GM19043 (cell line): Measurements from ENCODE around the gene TOP3A.
A peak's percentile ranks its signal among the peaks of the same experiment; 100 is the strongest.
"Not testable (repeated sequence)": the region's sequence is repeated elsewhere in the genome, so short reads cannot be mapped to it uniquely, and the experiment has no call there.

ENCODE experiments used
- ATAC-seq: cut with Tn5 transposase; IDR thresholded peaks from one replicate; pipeline ENCODE4 v1.9.1; 2021; ENCODE audit warnings: low read depth; ENCODE audit not compliant: unreplicated experiment

TOP3A gene, protein sequence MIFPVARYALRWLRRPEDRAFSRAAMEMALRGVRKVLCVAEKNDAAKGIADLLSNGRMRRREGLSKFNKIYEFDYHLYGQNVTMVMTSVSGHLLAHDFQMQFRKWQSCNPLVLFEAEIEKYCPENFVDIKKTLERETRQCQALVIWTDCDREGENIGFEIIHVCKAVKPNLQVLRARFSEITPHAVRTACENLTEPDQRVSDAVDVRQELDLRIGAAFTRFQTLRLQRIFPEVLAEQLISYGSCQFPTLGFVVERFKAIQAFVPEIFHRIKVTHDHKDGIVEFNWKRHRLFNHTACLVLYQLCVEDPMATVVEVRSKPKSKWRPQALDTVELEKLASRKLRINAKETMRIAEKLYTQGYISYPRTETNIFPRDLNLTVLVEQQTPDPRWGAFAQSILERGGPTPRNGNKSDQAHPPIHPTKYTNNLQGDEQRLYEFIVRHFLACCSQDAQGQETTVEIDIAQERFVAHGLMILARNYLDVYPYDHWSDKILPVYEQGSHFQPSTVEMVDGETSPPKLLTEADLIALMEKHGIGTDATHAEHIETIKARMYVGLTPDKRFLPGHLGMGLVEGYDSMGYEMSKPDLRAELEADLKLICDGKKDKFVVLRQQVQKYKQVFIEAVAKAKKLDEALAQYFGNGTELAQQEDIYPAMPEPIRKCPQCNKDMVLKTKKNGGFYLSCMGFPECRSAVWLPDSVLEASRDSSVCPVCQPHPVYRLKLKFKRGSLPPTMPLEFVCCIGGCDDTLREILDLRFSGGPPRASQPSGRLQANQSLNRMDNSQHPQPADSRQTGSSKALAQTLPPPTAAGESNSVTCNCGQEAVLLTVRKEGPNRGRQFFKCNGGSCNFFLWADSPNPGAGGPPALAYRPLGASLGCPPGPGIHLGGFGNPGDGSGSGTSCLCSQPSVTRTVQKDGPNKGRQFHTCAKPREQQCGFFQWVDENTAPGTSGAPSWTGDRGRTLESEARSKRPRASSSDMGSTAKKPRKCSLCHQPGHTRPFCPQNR

DNA sequence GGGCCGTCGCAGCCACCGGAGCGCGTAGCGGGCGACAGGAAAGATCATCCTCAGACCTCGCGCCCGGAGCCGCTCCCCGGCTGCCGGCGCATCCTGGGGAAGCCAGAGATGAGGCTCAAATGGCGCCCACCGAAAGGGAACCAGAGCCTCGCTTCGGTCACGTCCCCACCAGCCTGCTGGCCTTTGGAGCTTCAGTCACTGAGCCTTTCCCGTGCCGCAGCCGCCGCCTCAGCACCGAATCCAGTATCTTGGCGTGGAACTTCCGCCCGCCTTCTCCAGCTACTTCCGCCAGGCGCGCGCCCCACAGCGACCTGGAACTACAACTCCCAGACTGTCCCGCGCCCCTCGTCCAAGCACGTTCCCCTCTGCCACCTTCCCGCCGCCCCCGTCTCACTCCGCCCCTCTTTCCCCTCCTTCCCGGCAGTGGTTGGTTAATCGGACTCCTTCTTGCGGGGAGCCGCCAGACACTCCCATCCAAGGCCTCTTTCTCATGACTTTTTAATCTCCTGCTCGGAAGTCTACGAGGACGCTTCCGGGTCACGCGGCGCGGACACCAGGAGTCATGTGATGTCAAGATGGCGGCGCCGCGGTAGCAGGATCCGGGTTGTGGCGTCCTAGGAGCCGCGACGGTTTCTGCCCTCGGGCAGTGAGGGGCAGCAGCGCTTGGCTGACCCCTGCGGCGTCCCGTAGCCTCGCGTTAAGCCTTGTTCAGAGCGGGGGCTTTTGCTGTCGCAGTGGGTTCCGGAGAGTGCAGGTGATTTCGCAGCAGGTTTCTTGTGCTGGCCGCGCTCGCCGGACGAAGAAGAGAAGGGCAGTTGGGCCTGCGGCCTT, at the start of gene TOP3A, which contains the start of gene SMCR8:
Gene TOP3A (minus strand): TSS at position 264 of the 831 bp plus-strand sequence. CDS start 216 bp downstream, at position 48.
Gene SMCR8 (plus strand): TSS at position 563 of the 831 bp plus-strand sequence. CDS start 497 bp downstream, outside the sequence.
- peak; percentile 77 for ATAC-seq

DNA sequence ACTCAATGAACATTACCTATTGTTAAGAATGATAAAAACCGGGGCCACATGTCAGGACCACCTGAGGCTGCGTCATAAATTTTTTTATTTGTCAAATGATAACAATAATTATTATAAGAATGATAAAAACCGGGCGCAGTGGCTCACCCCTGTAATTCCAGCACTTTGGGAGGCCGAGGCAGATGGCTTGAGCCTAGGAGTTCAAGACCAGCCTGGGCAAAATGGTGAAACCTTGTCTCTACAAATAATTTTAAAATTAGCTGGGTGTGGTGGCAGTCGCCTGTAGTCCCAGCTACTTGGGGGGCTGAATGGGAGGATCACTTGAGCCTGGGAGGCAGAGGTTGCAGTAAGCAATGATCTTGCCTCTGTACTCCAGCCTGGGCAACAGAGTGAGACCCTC, 49.4 kb upstream of the TOP3A start:
- ATAC-seq: no peak

DNA sequence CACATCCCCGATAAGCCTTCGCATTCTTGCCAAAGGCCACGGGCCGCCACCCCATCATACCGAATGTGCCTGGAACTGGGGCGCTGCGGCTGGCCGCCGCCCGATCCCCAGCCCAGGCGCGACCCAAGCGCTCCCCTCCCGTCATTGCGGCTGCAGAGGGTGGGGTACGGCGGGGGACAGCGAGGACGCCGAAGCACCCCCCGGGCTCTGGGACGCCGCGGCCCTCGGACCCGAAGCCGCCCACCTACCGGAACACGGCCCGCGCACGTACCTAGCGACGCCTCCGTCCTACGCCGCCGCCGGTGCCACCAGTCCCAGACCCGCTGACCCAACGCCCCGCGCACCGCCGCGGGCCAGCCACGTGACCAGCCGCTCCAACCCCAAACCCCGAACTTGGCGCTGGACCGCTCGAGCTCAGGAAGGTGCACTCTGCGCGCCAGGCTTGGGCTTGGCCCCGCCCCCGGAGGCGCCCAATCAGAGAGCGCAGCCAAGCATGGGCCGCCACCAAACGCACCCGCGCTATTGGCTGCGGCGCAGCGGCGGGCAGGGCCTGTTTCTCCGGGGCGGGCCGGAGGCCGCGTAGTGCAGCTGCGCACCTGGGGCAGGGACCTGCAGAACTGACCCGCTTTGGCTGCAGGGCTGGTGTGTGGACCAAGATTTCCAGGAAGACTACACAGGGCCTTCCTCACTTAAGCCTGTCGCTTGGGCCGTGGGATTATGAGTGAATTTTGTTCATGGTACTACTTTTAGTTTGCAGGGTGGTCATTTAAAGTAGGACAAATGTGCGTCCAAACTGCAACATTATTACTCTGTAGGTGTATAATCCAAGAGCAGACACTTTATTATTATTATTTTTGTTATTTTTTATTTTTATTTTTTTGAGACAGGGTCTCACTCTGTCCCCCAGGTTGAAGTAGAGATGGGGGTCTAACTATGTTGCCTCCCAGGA, 48.6 kb upstream of the TOP3A start, which contains the start of gene SHMT1:
Gene SHMT1 (minus strand): TSS at position 450 of the 949 bp plus-strand sequence. CDS start 7,569 bp downstream, outside the sequence.
- peak; percentile 97 for ATAC-seq

DNA sequence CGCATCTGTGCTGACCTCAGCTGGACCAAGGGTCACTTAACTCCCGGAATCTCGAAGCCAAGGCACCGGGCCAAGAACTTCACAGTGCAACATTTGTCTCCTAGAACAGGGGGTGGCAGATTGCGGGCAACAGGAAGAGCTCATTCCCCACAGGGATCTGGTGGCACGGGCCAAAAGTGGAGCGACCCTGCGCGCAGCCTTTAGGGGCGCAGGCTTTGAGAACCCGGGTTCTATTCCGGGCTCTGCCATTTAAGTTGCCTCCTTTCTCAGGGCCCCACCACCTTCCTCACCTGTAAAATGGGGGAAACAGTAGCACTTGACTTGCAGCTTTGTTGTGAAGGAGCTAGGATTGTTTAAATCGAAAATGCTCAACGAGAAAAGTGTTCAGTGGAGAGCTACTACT, 47.9 kb upstream of the TOP3A start:
- no peak for ATAC-seq

DNA sequence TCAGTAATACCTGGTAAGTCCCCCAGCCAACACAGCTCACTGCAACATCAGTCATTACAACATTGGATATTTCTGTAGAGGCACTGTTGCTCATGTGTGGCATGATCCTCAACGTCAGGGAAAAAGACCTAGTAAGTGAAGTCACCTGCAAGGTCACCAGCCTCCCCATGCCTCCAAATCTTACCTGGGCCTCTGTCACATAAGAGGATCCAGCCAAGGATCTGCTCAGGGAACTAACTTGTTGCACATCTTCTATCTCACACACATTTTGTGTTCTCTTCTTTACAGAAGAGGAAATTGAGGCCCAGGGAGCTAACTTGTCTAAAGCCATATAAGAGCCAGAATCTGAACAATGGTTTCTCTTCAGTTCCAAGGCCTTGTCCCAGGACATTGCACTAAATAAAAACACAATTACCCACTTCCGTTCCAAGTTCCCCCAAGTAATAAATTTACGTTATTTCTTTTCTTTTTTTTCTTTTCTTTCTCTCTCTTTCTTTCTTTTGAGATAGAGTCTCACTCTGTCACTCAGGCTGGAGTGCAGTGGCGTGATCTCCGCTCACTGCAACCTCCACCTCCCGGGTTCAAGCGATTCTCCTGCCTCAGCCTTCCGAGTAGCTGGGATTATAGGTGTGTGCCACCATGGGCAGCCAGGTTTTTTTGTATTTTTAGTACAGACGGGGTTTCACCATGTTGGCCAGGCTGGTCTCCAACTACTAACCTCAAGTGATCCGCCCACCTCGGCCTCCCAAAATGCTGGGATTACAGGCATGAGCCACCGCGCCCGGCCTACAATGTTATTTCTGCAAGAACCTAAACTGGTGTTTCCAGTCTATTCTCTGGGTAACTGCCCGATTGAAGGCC, 47.3 kb upstream of the TOP3A start:
- no peak for ATAC-seq

DNA sequence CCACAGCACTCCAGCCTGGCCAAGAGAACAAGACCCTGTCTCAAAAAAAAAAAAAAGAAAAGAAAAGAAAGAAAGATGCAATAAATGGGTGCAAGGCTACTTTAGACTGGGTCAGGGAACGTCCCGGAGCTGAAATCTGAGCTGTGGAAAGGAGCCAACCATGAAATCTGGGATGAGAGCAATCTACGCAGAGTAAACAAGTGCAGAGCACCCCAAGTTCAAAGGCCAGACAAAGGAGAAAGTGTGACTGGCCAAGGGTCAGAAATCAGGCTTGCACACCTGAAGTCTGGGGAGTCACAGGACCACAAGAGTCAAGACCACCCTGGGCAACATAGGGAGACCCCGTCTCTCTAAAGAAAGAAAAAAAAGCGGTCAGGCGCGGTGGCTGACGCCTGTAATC, 45.7 kb upstream of the TOP3A start:
- ATAC-seq: no peak

DNA sequence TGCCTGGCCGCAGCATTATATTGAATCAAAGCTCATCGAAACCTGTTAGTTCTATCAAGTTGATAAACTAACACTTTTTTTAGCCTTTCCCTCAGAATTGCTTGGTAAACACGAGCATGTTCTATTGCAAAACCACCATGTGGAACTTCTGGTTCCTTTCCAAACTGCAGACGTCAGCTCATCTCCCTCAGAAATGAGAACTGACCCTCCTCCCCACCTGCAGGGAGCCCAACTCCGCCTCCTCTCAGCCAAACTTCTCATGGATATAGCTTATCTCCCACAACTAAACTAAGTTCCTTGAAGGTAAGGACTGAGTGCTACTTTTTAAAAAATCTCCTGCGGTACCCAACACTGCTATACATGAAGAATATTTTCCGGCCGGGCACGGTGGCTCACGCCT, 41.8 kb upstream of the TOP3A start:
- ATAC-seq: no peak

DNA sequence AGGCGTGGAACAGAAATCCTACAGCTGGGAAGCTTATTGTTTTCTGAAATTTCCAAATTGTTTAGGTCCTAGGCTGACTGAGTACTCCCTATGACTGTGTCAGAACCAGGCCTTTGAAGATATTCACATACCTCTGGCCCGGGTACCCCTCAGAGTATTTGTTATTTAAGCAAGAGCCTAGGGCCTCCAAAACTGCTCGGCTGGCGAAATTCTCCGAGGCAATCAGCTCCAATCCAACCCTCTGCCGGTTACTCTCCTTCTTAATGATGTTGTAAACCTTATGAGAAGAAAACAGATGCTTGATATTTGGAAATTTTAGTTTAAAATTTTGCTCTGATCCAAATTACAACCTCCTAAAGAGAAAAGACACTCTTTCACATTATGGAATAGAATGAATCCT, 38.7 kb upstream of the TOP3A start:
- ATAC-seq: no peak

DNA sequence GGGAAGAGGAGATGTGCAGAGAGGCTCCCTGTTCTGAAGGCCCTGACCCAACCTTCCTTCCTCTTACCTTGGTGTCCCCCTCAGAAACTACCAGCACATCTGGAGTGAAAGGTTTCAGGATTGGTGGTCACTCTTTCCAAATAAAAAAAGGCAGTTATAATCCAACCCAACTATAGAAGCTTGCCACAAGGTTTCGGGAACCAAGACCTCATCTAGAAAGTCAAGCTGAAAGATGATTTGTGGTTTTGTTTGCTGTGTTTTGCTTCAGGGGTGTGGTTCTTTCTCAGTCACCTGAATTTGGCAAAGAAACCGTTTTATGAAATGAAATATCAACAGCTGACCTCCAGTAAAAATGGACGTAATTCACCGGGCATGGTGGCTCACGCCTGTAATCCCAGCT, 29.2 kb upstream of the TOP3A start:
- no peak for ATAC-seq

DNA sequence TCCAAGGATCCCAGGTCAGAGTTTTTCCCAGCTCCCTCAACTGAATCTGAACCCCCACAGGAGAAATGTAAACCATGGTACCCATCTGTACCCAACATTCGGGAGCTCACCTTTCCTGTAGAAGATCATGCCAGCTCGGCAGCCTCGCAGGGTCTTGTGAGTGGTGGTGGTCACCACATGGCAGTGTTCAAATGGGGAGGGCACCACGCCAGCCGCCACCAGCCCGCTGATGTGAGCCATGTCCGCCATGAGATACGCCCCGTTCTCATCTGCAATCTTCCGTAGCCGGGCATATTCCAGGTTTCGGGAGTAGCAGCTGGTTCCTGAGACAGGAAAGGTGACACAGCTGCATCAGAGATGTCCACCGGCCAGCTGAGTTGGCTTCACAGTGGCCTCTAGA, 25.1 kb upstream of the TOP3A start:
- no peak for ATAC-seq

DNA sequence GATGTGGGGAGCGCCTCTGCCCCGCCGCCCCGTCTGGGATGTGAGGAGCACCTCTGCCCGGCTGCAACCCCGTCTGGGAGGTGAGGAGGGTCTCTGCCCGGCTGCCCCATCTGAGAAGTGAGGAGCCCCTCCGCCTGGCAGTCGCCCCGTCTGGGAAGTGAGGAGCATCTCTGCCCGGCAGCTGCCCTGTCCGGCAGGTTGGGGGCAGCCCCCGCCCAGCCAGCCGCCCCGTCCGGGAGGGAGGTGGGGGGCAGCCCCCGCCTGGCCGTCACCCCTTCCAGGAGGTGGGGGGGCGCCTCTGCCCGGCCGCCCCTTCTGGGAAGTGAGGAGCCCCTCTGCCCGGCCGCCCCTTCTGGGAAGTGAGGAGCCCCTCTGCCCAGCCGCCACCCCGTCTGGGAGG, 23.4 kb upstream of the TOP3A start:
- not testable (repeated sequence) for ATAC-seq

DNA sequence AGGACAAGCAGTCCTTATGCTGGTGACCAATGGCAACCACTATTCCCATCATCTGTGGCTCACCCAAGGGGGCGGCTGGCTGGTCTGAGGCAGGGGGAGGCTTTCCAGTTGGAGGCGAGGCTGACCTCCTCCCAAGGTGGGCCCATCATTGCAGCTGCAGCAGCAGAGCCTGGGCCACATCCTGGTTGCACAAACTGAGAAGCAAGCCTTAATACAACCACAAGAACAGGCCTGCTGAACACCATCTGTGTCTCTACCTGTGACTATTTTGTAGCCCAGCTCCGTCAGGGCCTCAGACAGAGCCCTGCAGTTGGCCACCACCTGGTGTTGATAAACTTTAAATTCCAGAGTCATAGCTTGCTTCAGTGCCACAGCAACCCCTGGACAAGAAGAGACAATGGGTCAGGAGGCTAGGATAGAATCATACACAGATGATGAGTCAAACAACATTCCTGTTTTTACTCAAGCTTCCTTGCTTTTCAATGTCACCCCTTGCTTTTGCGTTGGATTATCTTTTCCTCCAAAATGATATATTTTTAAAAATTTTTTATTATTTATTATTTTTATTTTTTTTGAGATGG, 18.2 kb upstream of the TOP3A start:
- no peak for ATAC-seq

DNA sequence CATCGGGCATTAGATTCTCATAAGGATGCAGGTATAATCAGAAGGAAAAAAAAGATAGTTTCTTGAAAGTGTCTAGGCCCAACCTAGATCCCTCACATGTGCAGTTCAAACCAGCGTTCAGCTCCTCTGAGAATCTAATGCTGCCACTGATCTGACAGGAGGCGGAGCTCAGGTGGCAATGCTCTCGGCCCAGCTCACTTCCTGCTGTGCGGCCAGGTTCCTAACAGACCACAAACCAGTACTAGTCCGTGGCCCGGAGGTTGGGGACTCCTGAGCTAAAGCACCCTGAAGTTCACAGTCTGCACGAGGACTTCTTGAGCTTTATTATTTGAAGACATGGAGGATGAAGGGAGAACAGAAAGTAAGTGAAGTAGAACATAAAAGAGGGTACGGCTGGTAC, 17.1 kb upstream of the TOP3A start:
- no peak for ATAC-seq

DNA sequence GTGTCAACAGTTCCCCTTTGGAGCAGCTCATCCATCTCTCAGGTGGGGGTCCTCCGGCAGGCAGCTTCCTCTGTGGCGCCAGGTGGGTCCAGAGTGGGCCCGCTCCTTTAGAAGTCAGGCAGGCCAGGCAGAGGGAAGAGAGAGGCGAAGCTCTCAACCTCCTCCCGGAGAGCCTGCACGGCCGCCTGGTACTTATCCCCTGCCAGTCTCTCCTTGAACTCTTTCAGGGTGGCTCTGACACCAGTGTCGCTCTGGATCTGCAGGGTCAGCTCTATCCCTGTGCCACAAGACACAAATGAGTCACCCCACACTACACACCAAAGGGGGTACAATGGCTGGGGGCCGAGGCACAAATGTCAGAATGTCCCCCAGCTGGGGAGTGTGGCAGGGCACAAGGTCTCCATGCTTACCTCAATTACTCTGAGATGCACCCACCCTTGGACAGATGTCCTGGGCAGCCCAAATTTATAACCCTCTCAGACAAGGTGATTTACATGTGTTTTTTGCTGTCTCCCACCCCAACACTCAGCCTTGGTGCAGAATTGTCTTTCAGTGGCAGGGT, 13.9 kb upstream of the TOP3A start:
- no peak for ATAC-seq

DNA sequence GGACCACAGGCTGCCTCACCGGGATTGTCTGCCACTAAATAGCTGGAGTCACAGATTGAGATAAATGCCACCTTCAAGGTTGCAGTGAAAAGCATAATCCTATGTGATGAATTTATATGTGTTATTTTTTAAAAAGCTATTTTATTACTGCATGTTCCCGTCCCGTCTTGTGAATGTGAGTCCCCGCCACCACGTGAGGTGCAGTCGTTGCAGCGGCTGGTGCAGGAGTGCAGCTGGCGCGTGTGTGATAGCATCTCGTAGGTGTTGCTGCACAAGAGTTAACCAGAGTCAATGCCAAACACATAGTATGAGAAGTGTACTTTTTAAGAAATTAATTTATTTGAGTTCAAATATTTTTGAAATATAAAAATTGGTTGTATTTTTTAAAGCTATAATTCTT, 12.8 kb upstream of the TOP3A start:
- no peak for ATAC-seq

DNA sequence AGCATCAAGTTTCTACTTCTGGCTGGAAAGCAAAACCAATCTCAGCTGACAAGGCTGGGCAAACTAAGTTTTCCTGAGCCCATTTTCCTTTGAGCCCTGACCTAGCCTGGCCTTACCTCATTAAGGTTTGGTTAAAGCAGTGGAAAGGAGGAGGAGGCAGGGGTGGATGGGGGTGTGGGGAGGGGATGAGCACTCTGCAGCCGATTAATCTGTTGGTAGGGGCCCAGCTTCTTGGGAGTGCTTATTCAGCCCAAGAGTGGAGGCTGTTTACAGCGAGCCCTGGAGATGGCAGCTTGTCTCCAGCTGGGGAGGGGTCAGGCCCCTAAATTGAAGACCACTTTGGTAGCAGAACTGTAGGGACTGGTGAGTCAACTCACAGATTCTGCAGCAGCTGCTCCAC, 12.3 kb upstream of the TOP3A start:
- no peak for ATAC-seq

DNA sequence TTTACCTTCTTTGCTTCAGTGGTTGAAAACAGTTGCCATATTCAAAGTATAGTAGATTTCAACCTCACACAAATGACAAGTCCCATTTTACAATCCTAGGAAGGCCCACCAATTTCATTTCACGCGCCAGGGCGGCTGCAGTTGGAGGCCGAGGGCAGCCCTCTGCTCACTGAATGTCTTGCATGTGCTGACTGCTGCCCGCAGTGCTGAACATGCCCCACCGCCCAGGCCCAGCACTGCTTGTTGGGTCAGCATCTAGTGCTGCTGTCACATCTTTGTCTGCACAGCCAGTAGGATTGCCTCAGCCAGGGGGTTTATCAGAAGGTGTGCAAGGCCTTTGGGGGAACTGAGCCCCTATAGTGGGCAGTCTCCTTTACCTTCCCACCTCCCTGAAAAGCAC, 11.8 kb upstream of the TOP3A start:
- ATAC-seq: no peak

DNA sequence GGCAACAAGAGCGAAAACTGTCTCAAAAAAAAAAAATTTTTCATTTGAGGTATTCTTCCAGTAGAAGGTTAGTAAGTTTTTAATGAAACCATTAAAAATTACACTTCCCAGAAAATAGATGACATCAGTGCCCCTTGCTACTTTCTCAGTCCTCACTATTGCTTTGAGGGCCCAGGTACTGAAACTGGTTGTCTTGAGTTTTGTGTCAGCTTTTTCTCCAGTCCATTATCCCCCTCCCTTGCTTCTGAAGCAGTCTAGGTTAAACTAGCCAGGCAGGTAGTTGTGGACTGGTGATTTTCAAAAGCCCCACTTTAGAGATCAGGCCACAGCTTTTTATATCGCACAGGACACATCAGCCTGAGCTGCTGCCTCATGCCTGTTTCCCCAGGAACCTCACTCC, 11.2 kb upstream of the TOP3A start:
- no peak for ATAC-seq
